Posterior vena cava (tissue), 2 donors: ENCODE results near the gene HUS1B. TPM values are rescaled to one million over a fixed set of nuclear protein-coding genes. Genes with fewer than 3 reads are reported as not detected.
"Not testable (repeated sequence)": the region's sequence is repeated elsewhere in the genome, so short reads cannot be mapped to it uniquely, and the experiment has no call there.

Experiments used
- DNase-seq: peaks from one replicate; pipeline ENCODE4 v3.0.0-alpha.2; 2020; ENCODE audit warnings: low spot score
- intact Hi-C, 2 donors: fragments of 100-400 bp; cut with DNase I; formaldehyde crosslinking; loops; one replicate each; pipeline versions ENCODE4 v1.14.1 to v1.14.2; 2022 to 2023
- total RNA-seq, 2 donors: library from RNA; stranded (reverse); fragmentation: NEBNext Ultra II Directional; extraction: Animal tissue kit (Norgen Biotek cat#: 25700); gene quantifications; one replicate each; pipeline ENCODE4 v1.2.1, GENCODE V29; 2021
- donor health status: DM: yes; HTN: yes; CAD: no.
- donor health status: DM: yes; HTN: yes; CAD: no.

The HUS1B gene
- total RNA-seq, 2 donors from 2014 or later = 1.2 to 1.6 TPM

- DNase-seq = no peak
- intact Hi-C loops = no loop called here
These were observed 23.9 kb upstream of the HUS1B start for GRCh38 chr6:680666-681340.

- no peak for DNase-seq
- intact Hi-C loops = no loop called here
These were observed 23.4 kb upstream of the HUS1B start for GRCh38 chr6:680251-680650.

GRCh38 chr6:679282-679681 lies 22.4 kb upstream of the HUS1B start:
- no peak for DNase-seq
- intact Hi-C loops = loop anchor here in 1 of 2 donors (10.0 kb wide), 1 partner anchor 516 kb away; no protein-coding TSS in a partner anchor

GRCh38 chr6:678520-678919 lies 21.6 kb upstream of the HUS1B start:
- intact Hi-C loops = loop anchor here in 1 of 2 donors (10.0 kb wide), 1 partner anchor 516 kb away; no protein-coding TSS in a partner anchor
- no peak for DNase-seq

GRCh38 chr6:677919-678318 lies 21.0 kb upstream of the HUS1B start:
- intact Hi-C loops = loop anchor here in 1 of 2 donors (10.0 kb wide), 1 partner anchor 517 kb away; no protein-coding TSS in a partner anchor
- DNase-seq = no peak

GRCh38 chr6:674956-675355 lies 18.1 kb upstream of the HUS1B start:
- DNase-seq = no peak
- intact Hi-C loops = loop anchor here in 1 of 2 donors (10.0 kb wide), 1 partner anchor 520 kb away; no protein-coding TSS in a partner anchor

- intact Hi-C loops = loop anchor here in 1 of 2 donors (10.0 kb wide), 1 partner anchor 520 kb away; no protein-coding TSS in a partner anchor
- no peak for DNase-seq
These were observed 17.5 kb upstream of the HUS1B start for GRCh38 chr6:674406-674805.

GRCh38 chr6:667253-667927 lies 10.5 kb upstream of the HUS1B start:
- intact Hi-C loops = no loop called here

GRCh38 chr6:665403-666267 lies 8.7 kb upstream of the HUS1B start:
- intact Hi-C loops = no loop called here
- no peak for DNase-seq

More at GRCh38 chr6:667253-667927, 10.5 kb upstream of the HUS1B start:
- no peak for DNase-seq

GRCh38 chr6:663788-664187 lies 6.9 kb upstream of the HUS1B start:
- DNase-seq, intact Hi-C loops: not testable (repeated sequence)

GRCh38 chr6:659716-660581 lies 3.0 kb upstream of the HUS1B start:
- intact Hi-C loops = no loop called here
- no peak for DNase-seq

GRCh38 chr6:658244-658643 lies 1.3 kb upstream of the HUS1B start:
- intact Hi-C loops = no loop called here
- no peak for DNase-seq

- DNase-seq = no peak
- intact Hi-C loops = no loop called here
These were observed 843 bp upstream of the HUS1B start for GRCh38 chr6:657743-658142.

- DNase-seq = no peak
- intact Hi-C loops = no loop called here
These were observed 2.8 kb downstream of the HUS1B start for GRCh38 chr6:654136-654535.

- no peak for DNase-seq
- intact Hi-C loops = no loop called here
These were observed 4.0 kb downstream of the HUS1B start for GRCh38 chr6:652865-653264.

- DNase-seq = no peak
- intact Hi-C loops = no loop called here
These were observed 6.8 kb downstream of the HUS1B start for GRCh38 chr6:650098-650497.

GRCh38 chr6:642805-643204 lies 14.1 kb downstream of the HUS1B start:
- no peak for DNase-seq
- intact Hi-C loops = no loop called here

GRCh38 chr6:641225-641985 lies 15.5 kb downstream of the HUS1B start:
- no peak for DNase-seq
- intact Hi-C loops = no loop called here
